ENCODE data around the gene PDE6C. TPM values are rescaled to one million over a fixed set of nuclear protein-coding genes. Genes with fewer than 3 reads are reported as not detected.

The PDE6C gene
- total and polyA plus RNA-seq, 2 of the 4 experiments (the other 2 are of a cell fraction), result not detected

GRCh38 chr10:93657757-93658156, 45.4 kb downstream of the PDE6C start:
- H2BK5ac ChIP-seq (ENCODE audit: low read depth, low read length, poor library complexity, severe bottlenecking), result no peak overlapping the region
- ATAC-seq (ENCODE audit: low read depth) (no peak), DNase-seq (no peak)
- no peak overlapping the region for H3K9ac ChIP-seq (ENCODE audit: low read depth, low read length)
- no peak overlapping the region for H2AFZ ChIP-seq (replicated peaks; ENCODE audit: low read length, poor library complexity)
- H3K36me3 ChIP-seq (ENCODE audit: control insufficient read depth, insufficient read depth, low read length), result 0 out of 2 replicates have a peak, but pooled peaks cover 3% of the 10 kb centered on the region
- H3K56ac ChIP-seq (ENCODE audit: extremely low read depth, insufficient read depth, low read length), result no peak overlapping the region
- intact Hi-C loops (cut with micrococcal nuclease), result no loop called here
- no peak overlapping the region for H3K4me2 ChIP-seq (ENCODE audit: low read depth, low read length)
- no peaks in the 10 kb centered on the region for H4K20me1 ChIP-seq (ENCODE audit: insufficient read depth, low read length)
- no peak overlapping the region for H4K8ac ChIP-seq (ENCODE audit: low read depth in 2 of 2, low read length in 2 of 2)
- H2AK5ac ChIP-seq (ENCODE audit: low read depth, low read length), result no peak overlapping the region
- no peak overlapping the region for H3K27ac ChIP-seq (ENCODE audit: insufficient read depth, low read length)
- no TSS peak for BruUV-seq (replicated peaks)
- H2BK20ac ChIP-seq (ENCODE audit: low read depth, low read length), result no peak overlapping the region
- no peak for TF ChIP-seq POLR2A (IDR thresholded peaks at IDR 0.05; ENCODE audit: low read depth, low read length)
- TF ChIP-seq CHD1 (IDR thresholded peaks at IDR 0.05; ENCODE audit: low read depth, low read length), result no peak
- TF ChIP-seq, protein P1, sequence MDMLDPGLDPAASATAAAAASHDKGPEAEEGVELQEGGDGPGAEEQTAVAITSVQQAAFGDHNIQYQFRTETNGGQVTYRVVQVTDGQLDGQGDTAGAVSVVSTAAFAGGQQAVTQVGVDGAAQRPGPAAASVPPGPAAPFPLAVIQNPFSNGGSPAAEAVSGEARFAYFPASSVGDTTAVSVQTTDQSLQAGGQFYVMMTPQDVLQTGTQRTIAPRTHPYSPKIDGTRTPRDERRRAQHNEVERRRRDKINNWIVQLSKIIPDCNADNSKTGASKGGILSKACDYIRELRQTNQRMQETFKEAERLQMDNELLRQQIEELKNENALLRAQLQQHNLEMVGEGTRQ (IDR thresholded peaks at IDR 0.05; ENCODE audit: low read depth, low read length), result no peak
- TF ChIP-seq RAD21 (IDR thresholded peaks at IDR 0.05; ENCODE audit: low read length), result no peak
- TF ChIP-seq, protein P2, sequence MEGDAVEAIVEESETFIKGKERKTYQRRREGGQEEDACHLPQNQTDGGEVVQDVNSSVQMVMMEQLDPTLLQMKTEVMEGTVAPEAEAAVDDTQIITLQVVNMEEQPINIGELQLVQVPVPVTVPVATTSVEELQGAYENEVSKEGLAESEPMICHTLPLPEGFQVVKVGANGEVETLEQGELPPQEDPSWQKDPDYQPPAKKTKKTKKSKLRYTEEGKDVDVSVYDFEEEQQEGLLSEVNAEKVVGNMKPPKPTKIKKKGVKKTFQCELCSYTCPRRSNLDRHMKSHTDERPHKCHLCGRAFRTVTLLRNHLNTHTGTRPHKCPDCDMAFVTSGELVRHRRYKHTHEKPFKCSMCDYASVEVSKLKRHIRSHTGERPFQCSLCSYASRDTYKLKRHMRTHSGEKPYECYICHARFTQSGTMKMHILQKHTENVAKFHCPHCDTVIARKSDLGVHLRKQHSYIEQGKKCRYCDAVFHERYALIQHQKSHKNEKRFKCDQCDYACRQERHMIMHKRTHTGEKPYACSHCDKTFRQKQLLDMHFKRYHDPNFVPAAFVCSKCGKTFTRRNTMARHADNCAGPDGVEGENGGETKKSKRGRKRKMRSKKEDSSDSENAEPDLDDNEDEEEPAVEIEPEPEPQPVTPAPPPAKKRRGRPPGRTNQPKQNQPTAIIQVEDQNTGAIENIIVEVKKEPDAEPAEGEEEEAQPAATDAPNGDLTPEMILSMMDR (conservative IDR thresholded peaks at IDR 0.05; ENCODE audit: low read depth, low read length), result no peak
- no peak for TF ChIP-seq MAFK (IDR thresholded peaks at IDR 0.05; ENCODE audit: low read depth, low read length)
- no peak for TF ChIP-seq NFE2L2 (IDR thresholded peaks at IDR 0.05; ENCODE audit: low read depth, low read length)
- TF ChIP-seq MXI1 (IDR thresholded peaks at IDR 0.05; ENCODE audit: borderline replicate concordance, low read depth, low read length), result no peak
- TF ChIP-seq SMC3 (IDR thresholded peaks at IDR 0.05; ENCODE audit: low read depth, low read length), result no peak
- no peak for TF ChIP-seq CEBPB (IDR thresholded peaks at IDR 0.05; ENCODE audit: low read depth, low read length)
- TF ChIP-seq ELK1 (IDR thresholded peaks at IDR 0.05; ENCODE audit: borderline replicate concordance, low read depth, low read length), result no peak
- TF ChIP-seq BHLHE40 (IDR thresholded peaks at IDR 0.05; ENCODE audit: low read depth, low read length), result no peak
- TF ChIP-seq RCOR1 (IDR thresholded peaks at IDR 0.05; ENCODE audit: insufficient replicate concordance, low read length), result no peak
- no peak for TF ChIP-seq MAZ (IDR thresholded peaks at IDR 0.05; ENCODE audit: borderline replicate concordance, low read depth, low read length)
- no peak for TF ChIP-seq FOS (IDR thresholded peaks at IDR 0.05; ENCODE audit: low read depth, low read length)
- TF ChIP-seq RFX5 (IDR thresholded peaks at IDR 0.05; ENCODE audit: low read depth, low read length), result no peak
- H3K4me1 ChIP-seq (ENCODE audit: control insufficient read depth, insufficient read depth, low read length), result no peaks in the 10 kb centered on the region
- H3K79me1 ChIP-seq (ENCODE audit: low read depth in 1 of 2, low read length in 2 of 2), result no peaks in the 10 kb centered on the region
- H3K9me3 ChIP-seq (ENCODE audit: control insufficient read depth, insufficient read depth, low read length), result no peaks in the 10 kb centered on the region
- H2BK15ac ChIP-seq (ENCODE audit: low read depth, low read length), result no peak overlapping the region
- no peak overlapping the region for H3K18ac ChIP-seq (ENCODE audit: low read depth, low read length)
- WGBS, 2 experiments (ENCODE audit: extremely low coverage in 2 of 2, insufficient read length in 1 of 2), result no CpG with 5 or more reads among the region's 1 CpG
- no peak overlapping the region for H4K5ac ChIP-seq (ENCODE audit: low read depth, low read length)
- H3K27me3 ChIP-seq (ENCODE audit: control insufficient read depth, insufficient read depth, low read length), result no peaks in the 10 kb centered on the region
- no peak overlapping the region for H3K4ac ChIP-seq (ENCODE audit: low read depth, low read length)
- H2AK9ac ChIP-seq (replicated peaks; ENCODE audit: low read depth, low read length, poor library complexity), result no peak overlapping the region
- H4K91ac ChIP-seq (ENCODE audit: insufficient read depth, low read depth, low read length), result no peak overlapping the region
- H3K4me3 ChIP-seq (ENCODE audit: insufficient read depth, low read depth, low read length), result no peak overlapping the region
- H3K9me1 ChIP-seq (ENCODE audit: insufficient read depth, low read length), result no peaks in the 10 kb centered on the region
- no peak overlapping the region for H3K23ac ChIP-seq (ENCODE audit: low read depth, low read length)
- no peak overlapping the region for H3K14ac ChIP-seq (replicated peaks; ENCODE audit: low read depth, low read length)
- dilution Hi-C loops (cut with HindIII; ENCODE audit: low sequenced_read_pairs, unreplicated experiment), result no loop called here
- in situ Hi-C loops (cut with MboI; ENCODE audit: low sequenced_read_pairs), result no loop called here
- H2BK120ac ChIP-seq (ENCODE audit: low read depth, low read length), result no peak overlapping the region
- POLR2A ChIA-PET (ENCODE audit: unreplicated experiment), result no interaction called here
- CTCF ChIA-PET, result no interaction called here
